NCI-H510A (cell line): ENCODE measurements around the gene RPL41.
"Not testable (repeated sequence)": the region's sequence is repeated elsewhere in the genome, so short reads cannot be mapped to it uniquely, and the experiment has no call there.

Experiments used
- DNase-seq: peaks from one replicate; lab custom pipeline; 2025; lab: John Stamatoyannopoulos, UW

RPL41 gene

GRCh38 chr12:56154818-56155217 lies 38.4 kb downstream of the RPL41 start:
- no peak for DNase-seq

- no peak for DNase-seq
These were observed 38.9 kb downstream of the RPL41 start for GRCh38 chr12:56155256-56155845.

- not testable (repeated sequence) for DNase-seq
These were observed 40.2 kb downstream of the RPL41 start for GRCh38 chr12:56156464-56157200.

- peak; percentile 63 for DNase-seq
These were observed 41.0 kb downstream of the RPL41 start for GRCh38 chr12:56157201-56158028.

- peak; percentile 97 for DNase-seq
These were observed 41.8 kb downstream of the RPL41 start, which contains the start of gene MYL6 for GRCh38 chr12:56158029-56158925. Gene MYL6, plus strand, starts transcription at chr12:56158359. Its CDS starts 43 bp downstream, at chr12:56158402.

- peak; percentile 21 for DNase-seq
These were observed 42.6 kb downstream of the RPL41 start for GRCh38 chr12:56158926-56159461.

- no peak for DNase-seq
These were observed 43.2 kb downstream of the RPL41 start for GRCh38 chr12:56159482-56160192.

GRCh38 chr12:56160193-56160763 lies 43.8 kb downstream of the RPL41 start:
- DNase-seq, result no peak

- DNase-seq, result no peak
These were observed 44.7 kb downstream of the RPL41 start for GRCh38 chr12:56160894-56161689.

GRCh38 chr12:56161690-56162351 lies 45.4 kb downstream of the RPL41 start:
- no peak for DNase-seq

- no peak for DNase-seq
These were observed 46.2 kb downstream of the RPL41 start for GRCh38 chr12:56162468-56163290.

- DNase-seq, result no peak
These were observed 47.3 kb downstream of the RPL41 start for GRCh38 chr12:56163533-56164344.

- DNase-seq, result no peak
These were observed 47.9 kb downstream of the RPL41 start for GRCh38 chr12:56164345-56164729.

- DNase-seq, result no peak
These were observed 48.9 kb downstream of the RPL41 start for GRCh38 chr12:56165369-56165768.
